ENCODE data around the gene KPNA1.
"Not testable (repeated sequence)": the region's sequence is repeated elsewhere in the genome, so short reads cannot be mapped to it uniquely, and the experiment has no call there.

The KPNA1 gene

GRCh38 chr3:122481390-122481789 is 33.3 kb downstream of the KPNA1 start:
- DNase-seq (ENCODE audit: extremely low read depth in 1 of 2, low read depth in 1 of 2), result no peak

GRCh38 chr3:122476532-122476931 is 38.2 kb downstream of the KPNA1 start:
- DNase-seq (ENCODE audit: extremely low read depth in 1 of 2, low read depth in 1 of 2), result no peak

GRCh38 chr3:122475316-122475715 is 39.4 kb downstream of the KPNA1 start:
- no peak for DNase-seq (ENCODE audit: extremely low read depth in 1 of 2, low read depth in 1 of 2)

- no peak for DNase-seq (ENCODE audit: extremely low read depth in 1 of 2, low read depth in 1 of 2)
These were observed 45.1 kb downstream of the KPNA1 start for GRCh38 chr3:122469659-122470058.

- no peak for DNase-seq (ENCODE audit: extremely low read depth in 1 of 2, low read depth in 1 of 2)
These were observed 45.7 kb downstream of the KPNA1 start for GRCh38 chr3:122468896-122469533.

GRCh38 chr3:122466701-122467240 is 48.0 kb downstream of the KPNA1 start:
- no peak for DNase-seq (ENCODE audit: extremely low read depth in 1 of 2, low read depth in 1 of 2)

- no peak for DNase-seq (ENCODE audit: extremely low read depth in 1 of 2, low read depth in 1 of 2)
These were observed 50.1 kb downstream of the KPNA1 start for GRCh38 chr3:122464659-122465058.

GRCh38 chr3:122462406-122462805 is 52.3 kb downstream of the KPNA1 start:
- no peak for DNase-seq (ENCODE audit: extremely low read depth in 1 of 2, low read depth in 1 of 2)

GRCh38 chr3:122461806-122462205 is 52.9 kb downstream of the KPNA1 start:
- no peak for DNase-seq (ENCODE audit: extremely low read depth in 1 of 2, low read depth in 1 of 2)

GRCh38 chr3:122458992-122459391 is 55.7 kb downstream of the KPNA1 start:
- no peak for DNase-seq (ENCODE audit: extremely low read depth in 1 of 2, low read depth in 1 of 2)

- DNase-seq (ENCODE audit: extremely low read depth in 1 of 2, low read depth in 1 of 2), result no peak
These were observed 57.0 kb downstream of the KPNA1 start for GRCh38 chr3:122457706-122458105.

- no peak for DNase-seq (ENCODE audit: extremely low read depth in 1 of 2, low read depth in 1 of 2)
These were observed 58.7 kb downstream of the KPNA1 start for GRCh38 chr3:122456074-122456473.

GRCh38 chr3:122451371-122451770 is 63.4 kb downstream of the KPNA1 start:
- no peak for DNase-seq (ENCODE audit: extremely low read depth in 1 of 2, low read depth in 1 of 2)

- DNase-seq (ENCODE audit: extremely low read depth in 1 of 2, low read depth in 1 of 2), result not testable (repeated sequence)
These were observed 66.5 kb downstream of the KPNA1 start for GRCh38 chr3:122448218-122448617.

- DNase-seq (ENCODE audit: extremely low read depth in 1 of 2, low read depth in 1 of 2), result not testable (repeated sequence)
These were observed 70.2 kb downstream of the KPNA1 start for GRCh38 chr3:122444491-122444887.

GRCh38 chr3:122443762-122444490 is 70.8 kb downstream of the KPNA1 start:
- not testable (repeated sequence) for DNase-seq (ENCODE audit: extremely low read depth in 1 of 2, low read depth in 1 of 2)

- no peak for DNase-seq (ENCODE audit: extremely low read depth in 1 of 2, low read depth in 1 of 2)
These were observed 71.6 kb downstream of the KPNA1 start for GRCh38 chr3:122443090-122443489.

GRCh38 chr3:122435950-122436349 is 78.8 kb downstream of the KPNA1 start:
- DNase-seq (ENCODE audit: extremely low read depth in 1 of 2, low read depth in 1 of 2), result no peak

GRCh38 chr3:122430371-122430770 is 84.4 kb downstream of the KPNA1 start:
- DNase-seq (ENCODE audit: extremely low read depth in 1 of 2, low read depth in 1 of 2), result no peak

- DNase-seq (ENCODE audit: extremely low read depth in 1 of 2, low read depth in 1 of 2), result no peak
These were observed 86.8 kb downstream of the KPNA1 start for GRCh38 chr3:122427857-122428471.

GRCh38 chr3:122421836-122422235 is 92.9 kb downstream of the KPNA1 start:
- DNase-seq (ENCODE audit: extremely low read depth in 1 of 2, low read depth in 1 of 2), result no peak

GRCh38 chr3:122421101-122421500 is 93.6 kb downstream of the KPNA1 start:
- DNase-seq (ENCODE audit: extremely low read depth in 1 of 2, low read depth in 1 of 2), result no peak

Data from activated CD8-positive, alpha-beta memory T cell treated with anti-CD3 and anti-CD28 coated beads for 1 hour (primary cell).